ENCODE results near the gene IFT43.
A peak's percentile ranks its signal among the peaks of the same experiment; 100 is the strongest.

The IFT43 gene

DNA sequence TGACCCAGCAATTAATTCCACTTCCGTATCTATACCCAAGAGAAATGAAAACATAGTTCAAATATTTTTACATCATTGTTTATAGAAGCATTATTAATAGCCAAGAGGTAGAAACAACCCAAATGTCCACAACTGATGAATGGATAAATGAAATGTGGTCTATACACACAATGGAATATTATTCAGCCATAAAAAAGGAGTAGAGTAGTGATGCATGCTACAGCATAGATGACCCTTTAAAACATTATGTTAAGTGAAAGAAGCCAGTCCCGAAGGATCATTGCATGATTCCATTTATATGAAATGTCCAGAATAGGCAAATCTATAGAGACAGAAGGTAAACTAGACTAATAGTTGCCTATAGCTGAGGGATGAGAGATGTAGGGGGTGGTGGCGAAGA is 33.1 kb upstream of the IFT43 start:
- Histone ChIP-seq H3K36me3 (ENCODE audit: control insufficient read depth, insufficient read depth, low read length) (no peaks in the 10 kb centered on the region; the same call in 1 of the 2 replicates), H3K27me3 (replicated peaks; ENCODE audit: control insufficient read depth, insufficient read depth, low read length) (no peaks in the 10 kb centered on the region), H3K4me3 (replicated peaks; ENCODE audit: low read depth, low read length) (no peak overlapping the region)
- DNase-seq (ENCODE audit: extremely low read depth, insufficient read length), result no peak
- TF ChIP-seq, protein P1, sequence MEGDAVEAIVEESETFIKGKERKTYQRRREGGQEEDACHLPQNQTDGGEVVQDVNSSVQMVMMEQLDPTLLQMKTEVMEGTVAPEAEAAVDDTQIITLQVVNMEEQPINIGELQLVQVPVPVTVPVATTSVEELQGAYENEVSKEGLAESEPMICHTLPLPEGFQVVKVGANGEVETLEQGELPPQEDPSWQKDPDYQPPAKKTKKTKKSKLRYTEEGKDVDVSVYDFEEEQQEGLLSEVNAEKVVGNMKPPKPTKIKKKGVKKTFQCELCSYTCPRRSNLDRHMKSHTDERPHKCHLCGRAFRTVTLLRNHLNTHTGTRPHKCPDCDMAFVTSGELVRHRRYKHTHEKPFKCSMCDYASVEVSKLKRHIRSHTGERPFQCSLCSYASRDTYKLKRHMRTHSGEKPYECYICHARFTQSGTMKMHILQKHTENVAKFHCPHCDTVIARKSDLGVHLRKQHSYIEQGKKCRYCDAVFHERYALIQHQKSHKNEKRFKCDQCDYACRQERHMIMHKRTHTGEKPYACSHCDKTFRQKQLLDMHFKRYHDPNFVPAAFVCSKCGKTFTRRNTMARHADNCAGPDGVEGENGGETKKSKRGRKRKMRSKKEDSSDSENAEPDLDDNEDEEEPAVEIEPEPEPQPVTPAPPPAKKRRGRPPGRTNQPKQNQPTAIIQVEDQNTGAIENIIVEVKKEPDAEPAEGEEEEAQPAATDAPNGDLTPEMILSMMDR (IDR thresholded peaks at IDR 0.05; ENCODE audit: insufficient read depth, low read length, poor library complexity, severe bottlenecking), result no peak

- Histone ChIP-seq H3K27me3 (replicated peaks; ENCODE audit: control insufficient read depth, insufficient read depth, low read length) (no peaks in the 10 kb centered on the region), H3K4me3 (replicated peaks; ENCODE audit: low read depth, low read length) (no peak overlapping the region), H3K36me3 (ENCODE audit: control insufficient read depth, insufficient read depth, low read length) (no peaks in the 10 kb centered on the region)
- TF ChIP-seq, protein P1 (IDR thresholded peaks at IDR 0.05; ENCODE audit: insufficient read depth, low read length, poor library complexity, severe bottlenecking), result no peak
- DNase-seq (ENCODE audit: extremely low read depth, insufficient read length), result no peak
These were observed 26.5 kb upstream of the IFT43 start for GRCh38 chr14:75959031-75959430.

GRCh38 chr14:75960231-75960630 is 25.3 kb upstream of the IFT43 start:
- peak; percentile 62 for DNase-seq (ENCODE audit: extremely low read depth, insufficient read length)

GRCh38 chr14:75961662-75962061 is 23.9 kb upstream of the IFT43 start:
- no peak for DNase-seq (ENCODE audit: extremely low read depth, insufficient read length)
- H3K4me3 ChIP-seq (replicated peaks; ENCODE audit: low read depth, low read length), result no peak overlapping the region
- H3K36me3 ChIP-seq (ENCODE audit: control insufficient read depth, insufficient read depth, low read length), result no peaks in the 10 kb centered on the region
- TF ChIP-seq, protein P1 (IDR thresholded peaks at IDR 0.05; ENCODE audit: insufficient read depth, low read length, poor library complexity, severe bottlenecking), result no peak
- H3K27me3 ChIP-seq (replicated peaks; ENCODE audit: control insufficient read depth, insufficient read depth, low read length), result no peaks in the 10 kb centered on the region

More at GRCh38 chr14:75960231-75960630, 25.3 kb upstream of the IFT43 start:
- Histone ChIP-seq H3K36me3 (ENCODE audit: control insufficient read depth, insufficient read depth, low read length) (no peaks in the 10 kb centered on the region), H3K4me3 (replicated peaks; ENCODE audit: low read depth, low read length) (no peak overlapping the region), H3K27me3 (replicated peaks; ENCODE audit: control insufficient read depth, insufficient read depth, low read length) (no peaks in the 10 kb centered on the region)
- TF ChIP-seq, protein P1 (IDR thresholded peaks at IDR 0.05; ENCODE audit: insufficient read depth, low read length, poor library complexity, severe bottlenecking), result no peak

DNA sequence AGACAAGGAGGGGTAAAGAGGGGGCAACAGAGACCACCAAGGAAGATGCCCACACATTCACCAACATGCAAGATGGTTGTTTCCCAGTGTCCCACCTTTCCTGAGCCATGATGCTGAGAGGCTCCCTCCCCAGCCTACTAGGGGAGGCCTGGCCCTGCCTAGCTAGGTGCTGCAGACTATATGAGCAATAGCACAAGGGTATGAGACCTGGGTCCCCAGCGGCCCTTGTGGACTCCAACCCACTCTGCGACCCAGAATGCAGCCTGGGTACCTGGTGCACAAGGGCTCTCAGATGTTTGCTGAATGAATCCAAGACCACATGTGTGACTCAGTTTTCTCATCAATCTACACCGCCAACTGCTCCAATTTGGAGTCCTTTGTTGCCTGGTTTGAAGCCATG is 17.7 kb upstream of the IFT43 start:
- DNase-seq (ENCODE audit: extremely low read depth, insufficient read length), result no peak
- no peaks in the 10 kb centered on the region for H3K36me3 ChIP-seq (ENCODE audit: control insufficient read depth, insufficient read depth, low read length)
- TF ChIP-seq, protein P1 (IDR thresholded peaks at IDR 0.05; ENCODE audit: insufficient read depth, low read length, poor library complexity, severe bottlenecking), result no peak
- H3K27me3 ChIP-seq (replicated peaks; ENCODE audit: control insufficient read depth, insufficient read depth, low read length), result no peaks in the 10 kb centered on the region
- no peak overlapping the region for H3K4me3 ChIP-seq (replicated peaks; ENCODE audit: low read depth, low read length)

GRCh38 chr14:75968456-75968855 is 17.1 kb upstream of the IFT43 start:
- no peak for DNase-seq (ENCODE audit: extremely low read depth, insufficient read length)
- no peaks in the 10 kb centered on the region for H3K27me3 ChIP-seq (replicated peaks; ENCODE audit: control insufficient read depth, insufficient read depth, low read length)
- no peaks in the 10 kb centered on the region for H3K36me3 ChIP-seq (ENCODE audit: control insufficient read depth, insufficient read depth, low read length)
- TF ChIP-seq, protein P1 (IDR thresholded peaks at IDR 0.05; ENCODE audit: insufficient read depth, low read length, poor library complexity, severe bottlenecking), result no peak
- H3K4me3 ChIP-seq (replicated peaks; ENCODE audit: low read depth, low read length), result no peak overlapping the region
